Lung (tissue), 12 donors: ENCODE measurements around the gene PLA2G4E. TPM values are rescaled to one million over a fixed set of nuclear protein-coding genes. Genes with fewer than 3 reads are reported as not detected.

Source experiments
- ATAC-seq: fragments of 200-7000 bp; cut with Tn5 transposase; one replicate; pipeline ENCODE4 v1.9.1; 2020; ENCODE audit warnings: moderate number of reproducible peaks; ENCODE audit not compliant: insufficient read depth, low FRiP score
- DNase-seq, 3 donors: peaks; one replicate each; pipeline ENCODE4 v3.0.0-alpha.2; 2013 to 2017
- H3K27ac ChIP-seq, 2 donors: one replicate each; pipeline ENCODE4 v1.5.1; 2013; ENCODE audit warnings: mild to moderate bottlenecking in 2 of 2, moderate library complexity in 2 of 2, control low read depth in 1 of 2, inconsistent platforms in 1 of 2, low read depth in 1 of 2, low read length in 1 of 2
- H3K27me3 ChIP-seq, 3 donors: one replicate each; pipeline ENCODE4 v1.5.1; 2013; ENCODE audit warnings: low read length in 2 of 3; ENCODE audit not compliant: control insufficient read depth in 3 of 3, insufficient read depth in 3 of 3
- H3K36me3 ChIP-seq, 4 donors: one replicate each; pipeline ENCODE4 v1.5.1; 2013; ENCODE audit warnings: low read length in 4 of 4, mild to moderate bottlenecking in 1 of 4, moderate library complexity in 1 of 4; ENCODE audit not compliant: control insufficient read depth in 4 of 4, insufficient read depth in 4 of 4
- H3K4me1 ChIP-seq, 5 donors: one replicate each; pipeline ENCODE4 v1.5.1; 2013; ENCODE audit warnings: low read length in 5 of 5, mild to moderate bottlenecking in 2 of 5, moderate library complexity in 1 of 5; ENCODE audit not compliant: control insufficient read depth in 5 of 5, insufficient read depth in 5 of 5
- H3K4me3 ChIP-seq: one replicate; pipeline ENCODE4 v1.5.1; 2013; ENCODE audit warnings: mild to moderate bottlenecking, control low read depth, moderate library complexity
- H3K9ac ChIP-seq, 2 donors: one replicate each; pipeline ENCODE4 v1.5.1; 2013; ENCODE audit warnings: low read length in 2 of 2, control low read depth in 1 of 2; ENCODE audit not compliant: insufficient read depth in 1 of 2
- H3K9me3 ChIP-seq, 4 donors: one replicate each; pipeline ENCODE4 v1.5.1; 2013; ENCODE audit warnings: low read length in 3 of 4, mild to moderate bottlenecking in 1 of 4, moderate library complexity in 1 of 4; ENCODE audit not compliant: control insufficient read depth in 4 of 4, insufficient read depth in 3 of 4
- CTCF ChIP-seq: IDR thresholded peaks from 2 replicates; pipeline ENCODE4 v1.5.1; 2012; ENCODE audit warnings: mild to moderate bottlenecking; ENCODE audit errors: control extremely low read depth, extremely low read depth
- WGBS, 2 donors: extraction: QIAGEN DNeasy Blood & Tissue Kit; methylation state at CpG; one replicate each; pipeline ENCODE4 v1.1.7; 2013; 5-methylcytosine and 5-hydroxymethylcytosine counted together
- polyA plus RNA-seq, 2 donors: library from polyadenylated mRNA; stranded (reverse); fragments of 200-250 nt; gene quantifications; one replicate each; pipeline ENCODE4 v1.2.1, GENCODE V29; 2013
- total RNA-seq, 2 donors: library from RNA; depleted of rRNA in 1 of 2; stranded (reverse); fragments of >200 nt in 1 of 2; gene quantifications; one replicate each; pipeline ENCODE4 v1.2.1, GENCODE V29; 2014 to 2021
- donor health status: control.
- donor health status: control.
- donor health status: Bipolar disorder and iron deficiency.
- donor health status: healthy.
- donor health status: DM: yes; HTN: yes; CAD: no.

The PLA2G4E gene
- total and polyA plus RNA-seq, 4 donors = 0.38 to 1.7 (median 1.7) TPM; not detected in 1

GRCh38 chr15:41972253-41973242 lies 48.3 kb downstream of the PLA2G4E start, which contains the start of gene EHD4:
Gene EHD4, minus strand, starts transcription at chr15:41972557. Its CDS starts 63 bp downstream, at chr15:41972494.
- peak; percentile 94 for ATAC-seq
- H3K4me3 ChIP-seq = peak within 1 kb of the TSS; percentile 98
- 2% methylated on average over 65 to 72 of the region's 72 CpGs for WGBS, 2 donors
- TF ChIP-seq CTCF = peak; percentile 13
- H3K9me3 ChIP-seq = no peaks in the 10 kb centered on the region
- peak within 1 kb of the TSS; percentile 96 to 99 for H3K27ac ChIP-seq
- peaks cover 0 to 19% (median 10%) of the 10 kb centered on the region in 5 donors for H3K4me1 ChIP-seq
- peak; percentile 98 to 99 (median 99) for DNase-seq
- no peaks in the 10 kb centered on the region for H3K36me3 ChIP-seq
- H3K27me3 ChIP-seq = peaks cover 0 to 6% (median 0%) of the 10 kb centered on the region in 3 donors
- H3K9ac ChIP-seq = peak within 1 kb of the TSS; percentile 71 to 79

GRCh38 chr15:41971895-41972252 lies 49.0 kb downstream of the PLA2G4E start:
- Histone ChIP-seq H3K36me3 (no peaks in the 10 kb centered on the region), H3K4me1 (peaks cover 0 to 20% (median 13%) of the 10 kb centered on the region in 5 donors), H3K9ac (peak overlapping the region; percentile 71 to 79), H3K27me3 (peaks cover 0 to 6% (median 0%) of the 10 kb centered on the region in 3 donors), H3K27ac (peak overlapping the region; percentile 96 to 99), H3K4me3 (peak overlapping the region; percentile 98), H3K9me3 (no peaks in the 10 kb centered on the region)
- DNase-seq (peak in 1 of 3 donors; percentile 46), ATAC-seq (peak; percentile 32)
- WGBS, 2 donors = 0 to 1% methylated on average over 36 to 46 of the region's 46 CpGs
- TF ChIP-seq CTCF = no peak

- Histone ChIP-seq H3K27ac (peak overlapping the region; percentile 96 to 99), H3K36me3 (no peaks in the 10 kb centered on the region), H3K4me3 (peak overlapping the region; percentile 98), H3K4me1 (peaks cover 0 to 20% (median 14%) of the 10 kb centered on the region in 5 donors), H3K9ac (peak overlapping the region; percentile 71 to 79), H3K9me3 (no peaks in the 10 kb centered on the region), H3K27me3 (peaks cover 0 to 6% (median 0%) of the 10 kb centered on the region in 3 donors)
- DNase-seq = peak; percentile 72 to 76 (median 74)
- WGBS, 2 donors = 5 to 9% methylated on average over 16 of the region's 16 CpGs
- peak; percentile 39 for ATAC-seq
- TF ChIP-seq CTCF = no peak
These were observed 49.5 kb downstream of the PLA2G4E start for GRCh38 chr15:41971089-41971894.
